ENCODE measurements around the gene PLBD1. TPM values are rescaled to one million over a fixed set of nuclear protein-coding genes. Genes with fewer than 3 reads are reported as not detected.

PLBD1 gene, protein sequence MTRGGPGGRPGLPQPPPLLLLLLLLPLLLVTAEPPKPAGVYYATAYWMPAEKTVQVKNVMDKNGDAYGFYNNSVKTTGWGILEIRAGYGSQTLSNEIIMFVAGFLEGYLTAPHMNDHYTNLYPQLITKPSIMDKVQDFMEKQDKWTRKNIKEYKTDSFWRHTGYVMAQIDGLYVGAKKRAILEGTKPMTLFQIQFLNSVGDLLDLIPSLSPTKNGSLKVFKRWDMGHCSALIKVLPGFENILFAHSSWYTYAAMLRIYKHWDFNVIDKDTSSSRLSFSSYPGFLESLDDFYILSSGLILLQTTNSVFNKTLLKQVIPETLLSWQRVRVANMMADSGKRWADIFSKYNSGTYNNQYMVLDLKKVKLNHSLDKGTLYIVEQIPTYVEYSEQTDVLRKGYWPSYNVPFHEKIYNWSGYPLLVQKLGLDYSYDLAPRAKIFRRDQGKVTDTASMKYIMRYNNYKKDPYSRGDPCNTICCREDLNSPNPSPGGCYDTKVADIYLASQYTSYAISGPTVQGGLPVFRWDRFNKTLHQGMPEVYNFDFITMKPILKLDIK
- 0.06 and 0.29 TPM in 2 replicates for total RNA-seq (2014; rRNA removed)
- polyA plus RNA-seq (2012): 0.38 TPM

DNA sequence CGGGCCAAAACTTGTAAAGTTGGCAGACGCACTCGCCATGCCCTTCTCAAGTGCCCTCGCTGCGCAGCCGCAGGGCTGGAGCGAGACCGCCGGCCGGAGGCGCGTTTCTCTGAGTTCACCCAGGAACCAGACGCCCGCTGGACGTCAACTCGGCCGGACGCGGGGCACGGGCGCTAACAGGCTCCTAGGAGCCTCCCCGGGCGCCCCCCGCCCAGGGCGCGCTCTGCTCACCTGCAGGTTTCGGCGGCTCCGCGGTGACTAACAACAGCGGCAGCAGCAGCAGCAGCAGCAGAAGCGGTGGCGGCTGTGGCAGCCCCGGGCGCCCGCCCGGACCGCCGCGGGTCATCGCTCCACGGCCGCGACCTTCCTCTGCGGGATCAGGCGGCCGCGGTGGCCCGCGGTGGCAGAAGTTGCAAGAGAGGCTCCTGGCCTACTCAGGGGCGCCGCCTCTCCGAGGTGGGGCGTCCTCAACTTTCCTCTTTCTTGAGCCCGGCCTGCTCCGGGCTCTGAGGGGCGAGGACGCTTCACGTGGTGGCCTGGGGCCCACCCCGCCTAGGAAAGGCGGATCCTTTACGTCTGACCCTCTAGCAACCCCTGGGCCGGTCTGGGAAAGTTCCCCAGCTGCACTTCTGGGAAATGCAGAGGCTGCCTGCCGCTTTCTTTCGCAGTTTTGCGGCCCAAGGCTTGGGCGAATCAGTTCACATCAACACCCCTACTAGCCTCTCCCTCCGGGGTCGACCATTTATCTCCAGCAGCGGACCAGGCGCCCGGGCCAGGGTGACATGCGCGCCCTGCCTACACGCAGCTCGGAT is at the start of gene PLBD1:
TSS of gene PLBD1 (minus strand) at position 533 of the 812 bp plus-strand sequence. CDS start at position 346, 187 bp downstream.
- DNase-seq (ENCODE audit: low read depth): no peak

DNA sequence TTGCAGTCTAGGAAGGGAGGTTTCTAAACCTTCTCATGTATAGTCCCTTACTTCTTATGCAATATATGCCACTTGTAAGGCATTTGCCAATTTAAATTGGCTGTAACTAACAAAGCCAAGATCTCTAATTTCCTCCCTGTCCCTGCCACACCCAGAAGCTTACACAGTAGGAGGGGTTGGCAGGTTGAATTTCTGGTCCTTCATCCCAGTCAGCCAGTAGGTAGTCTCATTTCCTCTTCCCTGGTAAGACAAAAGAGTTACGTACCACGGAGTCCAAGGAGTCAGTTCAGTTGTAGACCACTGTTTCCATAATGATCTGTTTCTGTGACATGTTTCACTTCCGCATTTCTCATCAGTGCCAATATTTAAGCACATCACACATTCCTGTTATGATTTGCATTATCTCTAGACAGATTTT is 47.0 kb upstream of the PLBD1 start:
- DNase-seq (ENCODE audit: low read depth): no peak

DNA sequence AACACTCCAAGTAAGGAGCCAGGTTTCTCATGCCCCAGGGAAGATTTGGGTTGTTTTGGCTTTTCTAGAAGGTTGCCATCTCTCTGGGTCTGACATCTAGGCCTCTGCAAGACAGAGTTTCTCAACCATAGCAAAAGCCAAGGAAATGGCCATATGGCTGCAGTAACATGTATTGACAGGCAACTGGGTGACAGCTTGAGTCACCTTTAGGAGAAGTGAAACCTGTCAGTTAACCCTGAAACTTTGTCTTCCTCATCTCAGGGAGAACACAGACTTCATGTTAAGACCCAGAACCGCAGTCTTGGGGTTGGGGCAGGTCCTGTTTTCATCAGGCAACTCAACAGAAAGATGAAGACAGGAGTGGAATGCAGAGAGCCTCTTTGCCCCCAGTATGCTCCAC is 46.0 kb upstream of the PLBD1 start:
- no peak for DNase-seq (ENCODE audit: low read depth)

DNA sequence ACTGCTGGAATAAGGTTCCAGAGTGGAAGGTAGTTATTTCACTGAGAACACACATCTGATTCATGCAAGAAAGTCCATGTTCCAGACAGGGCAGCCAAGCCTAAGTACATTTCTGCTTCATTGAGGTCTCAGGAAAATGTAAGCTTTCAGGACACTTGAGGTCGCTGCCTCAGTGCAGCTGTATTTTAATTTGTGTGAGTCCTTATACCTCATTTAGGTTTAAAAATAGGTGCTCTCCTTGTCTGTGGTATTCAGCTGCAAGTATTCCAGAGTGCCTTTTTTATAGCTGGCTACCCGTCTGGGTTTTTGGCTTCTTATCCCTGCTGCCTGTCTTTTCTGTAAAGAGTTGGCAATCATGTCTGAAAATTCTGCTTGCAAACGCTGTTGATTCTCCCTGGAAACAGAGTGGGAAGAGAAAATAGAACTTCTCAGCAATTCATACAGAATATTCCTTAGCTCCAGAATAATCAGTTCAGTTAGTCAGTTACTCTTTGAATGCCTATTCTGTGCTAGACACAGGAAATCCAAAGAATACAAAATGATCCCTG is 45.3 kb upstream of the PLBD1 start:
- DNase-seq (ENCODE audit: low read depth): no peak

DNA sequence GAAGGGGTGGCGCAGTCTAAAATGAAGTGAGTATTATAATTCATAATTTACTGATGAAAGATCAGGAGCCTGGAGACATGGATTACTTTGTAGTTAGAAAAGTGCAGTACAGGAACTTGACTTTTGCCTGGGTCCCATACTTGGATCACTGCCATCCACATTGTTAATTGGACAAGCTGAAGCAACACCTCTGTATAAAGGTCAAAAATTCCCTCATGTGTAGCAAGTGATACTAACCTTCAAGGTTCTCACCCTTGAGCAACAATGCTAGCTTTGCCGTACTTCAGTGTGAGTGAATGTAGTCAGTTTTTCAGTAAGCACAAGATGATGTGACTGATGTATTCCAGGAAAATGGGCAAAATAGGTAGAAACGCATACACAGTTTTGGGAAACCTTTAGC is 44.6 kb upstream of the PLBD1 start:
- no peak for DNase-seq (ENCODE audit: low read depth)

DNA sequence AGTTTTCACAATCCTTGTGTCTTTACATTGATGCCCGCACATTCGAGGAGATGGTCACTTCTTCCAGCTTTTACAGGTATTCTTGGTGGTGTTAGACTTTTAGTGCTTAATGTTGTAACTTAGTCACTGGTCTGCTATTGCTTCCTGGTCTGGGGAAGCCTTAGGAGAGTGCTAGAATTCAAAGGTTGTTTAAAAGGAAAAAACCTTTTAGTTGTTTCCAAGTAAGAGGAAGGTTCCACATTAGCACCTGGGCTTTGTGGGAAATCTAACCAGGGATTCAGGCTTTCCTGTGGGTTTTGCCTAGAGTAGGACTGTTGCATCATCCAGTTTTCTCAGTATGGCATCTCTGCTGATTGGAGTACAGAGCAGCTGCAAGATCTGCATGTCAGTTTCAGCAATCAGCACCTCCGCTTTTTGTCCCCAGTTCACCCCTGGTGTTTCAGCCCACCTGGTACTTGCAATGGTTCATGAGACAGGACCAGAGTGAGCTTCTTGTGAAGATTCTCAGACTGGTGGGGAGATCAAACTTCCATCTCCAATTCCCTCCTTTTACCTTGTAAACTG is 44.0 kb upstream of the PLBD1 start:
- DNase-seq (ENCODE audit: low read depth): no peak

DNA sequence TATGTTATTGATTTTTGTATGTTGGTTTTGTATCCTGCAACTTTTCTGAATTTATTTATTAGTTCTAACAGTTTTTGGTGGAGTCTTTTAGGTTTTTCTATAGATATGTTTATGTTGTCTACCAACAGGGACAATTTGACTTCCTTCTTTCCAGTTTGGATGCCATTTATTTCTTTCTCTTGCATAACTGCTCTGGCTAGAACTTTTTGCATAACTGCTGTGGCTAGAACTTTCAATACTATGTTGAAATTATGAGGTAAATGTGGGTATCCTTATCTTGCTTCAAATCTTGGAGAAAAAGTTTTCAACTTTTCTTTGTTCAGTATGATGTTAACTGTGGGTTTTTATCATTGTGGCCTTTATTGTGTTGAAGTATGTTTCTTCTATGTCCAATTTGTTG is 39.9 kb upstream of the PLBD1 start:
- no peak for DNase-seq (ENCODE audit: low read depth)

DNA sequence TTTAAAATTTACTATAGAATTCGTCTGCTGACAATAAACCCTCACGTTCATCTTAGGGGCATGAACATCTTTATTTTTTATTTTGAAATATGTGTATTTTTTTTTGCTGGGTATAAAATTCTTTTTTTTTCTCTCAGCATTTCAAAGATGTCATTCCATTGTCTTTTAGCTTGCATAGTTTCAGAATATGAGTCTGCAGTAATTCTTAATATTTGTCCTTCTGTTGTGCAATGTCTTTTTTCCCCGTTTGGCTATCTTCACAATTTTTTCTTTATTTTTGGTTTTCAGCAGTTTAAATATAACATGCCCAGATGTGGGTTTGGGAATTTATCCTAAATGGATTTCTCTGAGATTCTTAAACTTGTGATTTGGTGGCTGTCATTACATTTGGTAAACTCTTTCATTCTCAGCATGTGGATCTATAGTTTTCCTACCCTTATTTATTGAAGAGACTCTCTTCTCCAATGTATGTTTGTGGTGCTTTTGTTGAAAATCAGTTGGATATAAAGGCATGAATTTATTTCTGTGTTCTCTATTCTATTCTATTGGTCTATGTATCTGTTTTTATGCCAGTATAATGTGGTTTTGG is 37.8 kb upstream of the PLBD1 start:
- no peak for DNase-seq (ENCODE audit: low read depth)

DNA sequence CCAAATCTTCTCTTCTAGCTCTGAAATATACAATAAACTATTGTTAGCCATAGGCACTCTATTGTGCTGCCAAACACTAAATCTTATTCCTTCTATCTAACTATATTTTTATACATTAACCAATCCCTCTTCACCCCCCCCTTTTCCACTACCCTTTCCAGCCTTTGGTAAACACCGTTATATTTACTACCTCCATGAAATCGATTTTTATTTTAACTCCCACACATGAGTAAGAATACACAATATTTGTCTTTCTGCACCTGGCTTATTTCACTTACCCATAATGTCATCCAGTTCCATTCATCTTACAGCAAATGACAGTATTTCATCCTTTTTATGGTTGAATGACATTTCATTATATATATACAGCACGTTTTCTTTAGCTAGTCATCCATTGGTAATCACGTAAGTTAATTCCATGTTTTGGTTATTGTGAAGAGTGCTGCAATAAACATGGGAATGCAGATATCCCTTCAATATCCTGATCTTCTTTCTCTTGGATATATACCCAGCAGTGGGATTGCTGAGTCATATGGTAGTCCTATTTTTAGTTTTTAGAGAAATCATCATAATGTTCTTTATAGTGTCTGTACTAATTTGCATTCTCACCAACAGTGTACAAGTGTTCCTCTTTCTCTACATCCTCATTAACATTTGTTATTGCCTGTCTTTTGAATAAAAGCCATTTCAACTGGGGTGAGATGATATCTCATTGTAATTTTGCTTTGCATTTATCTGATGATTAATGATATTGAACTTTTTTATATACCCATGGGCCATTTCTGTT is 34.2 kb upstream of the PLBD1 start:
- DNase-seq (ENCODE audit: low read depth): no peak

DNA sequence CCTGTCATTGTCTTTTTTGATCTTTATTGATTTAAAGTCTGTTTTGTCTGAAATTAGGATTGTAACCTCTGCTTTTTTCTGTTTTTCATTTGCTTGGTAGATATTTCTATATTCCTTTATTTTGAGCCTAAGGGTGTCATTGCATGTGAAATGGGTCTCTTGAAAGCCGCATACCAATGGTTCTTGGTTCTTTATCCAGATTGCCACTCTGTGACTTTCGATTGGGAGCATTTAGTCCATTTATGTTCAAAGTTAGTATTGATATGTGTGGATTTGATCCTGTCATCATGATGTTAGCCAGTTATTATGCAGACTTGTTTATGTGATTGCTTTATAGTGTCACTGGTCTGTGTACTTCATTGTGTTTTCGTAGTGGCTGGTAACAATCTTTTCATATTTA is 29.8 kb upstream of the PLBD1 start:
- DNase-seq (ENCODE audit: low read depth): no peak

DNA sequence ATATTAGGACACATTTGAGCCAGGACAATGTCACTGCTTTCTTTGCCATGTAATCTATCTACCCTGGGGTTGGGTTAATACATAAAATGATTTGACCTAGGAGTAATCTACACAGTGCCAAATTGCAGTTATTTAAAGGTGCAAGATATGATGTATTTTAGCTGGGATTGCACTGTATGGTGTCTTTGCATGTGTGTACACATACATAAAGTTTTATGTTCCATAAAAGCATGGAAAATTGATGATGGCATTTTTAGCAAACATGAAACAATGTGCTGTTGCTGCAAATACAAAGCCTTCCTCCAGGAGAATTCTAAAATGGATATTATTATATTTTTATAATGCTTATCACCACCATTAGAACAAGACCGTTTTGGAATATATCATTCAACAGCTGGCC is 24.0 kb upstream of the PLBD1 start:
- DNase-seq (ENCODE audit: low read depth): no peak

DNA sequence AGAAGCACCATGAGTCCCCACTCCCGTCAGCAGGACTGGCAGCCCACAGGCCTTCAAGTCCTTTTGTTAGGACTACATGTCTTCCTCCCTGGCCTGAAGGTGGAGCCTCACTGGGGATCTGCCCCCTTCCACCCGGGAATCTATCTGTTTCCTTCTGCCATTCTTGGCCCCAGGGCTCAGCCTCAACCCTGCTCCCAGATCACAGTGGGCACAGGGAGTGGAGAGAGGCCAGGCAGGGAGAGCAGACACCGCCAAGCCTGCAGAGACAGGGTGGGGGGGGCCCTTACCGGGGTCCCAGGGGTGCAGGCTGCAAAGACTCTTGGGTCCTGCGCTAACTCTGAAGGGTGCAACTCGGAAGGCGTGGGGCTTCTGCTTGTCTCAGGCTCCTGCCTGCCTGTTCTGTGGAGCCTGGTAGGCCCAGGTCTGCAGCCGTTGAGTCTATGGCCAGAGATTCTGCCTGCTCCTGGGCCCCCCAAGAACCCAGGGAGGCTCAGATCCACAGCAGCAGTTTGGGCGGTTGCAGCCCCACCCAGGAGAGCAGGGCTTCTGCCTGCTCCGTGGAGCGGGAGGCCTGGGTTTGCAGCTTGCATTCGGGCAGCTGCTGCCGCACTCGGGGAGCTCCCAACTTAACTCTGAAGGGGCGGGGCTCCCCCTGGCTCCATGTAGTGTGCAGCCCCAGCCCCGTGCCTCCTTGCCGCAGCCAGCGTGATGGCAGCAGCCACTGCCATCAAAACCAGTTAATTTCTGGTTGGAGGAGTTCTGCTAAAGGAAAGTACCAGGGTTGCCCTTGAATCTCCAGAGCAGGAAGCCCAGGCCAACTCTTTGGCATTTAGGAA is 21.7 kb upstream of the PLBD1 start:
- DNase-seq (ENCODE audit: low read depth): no peak

DNA sequence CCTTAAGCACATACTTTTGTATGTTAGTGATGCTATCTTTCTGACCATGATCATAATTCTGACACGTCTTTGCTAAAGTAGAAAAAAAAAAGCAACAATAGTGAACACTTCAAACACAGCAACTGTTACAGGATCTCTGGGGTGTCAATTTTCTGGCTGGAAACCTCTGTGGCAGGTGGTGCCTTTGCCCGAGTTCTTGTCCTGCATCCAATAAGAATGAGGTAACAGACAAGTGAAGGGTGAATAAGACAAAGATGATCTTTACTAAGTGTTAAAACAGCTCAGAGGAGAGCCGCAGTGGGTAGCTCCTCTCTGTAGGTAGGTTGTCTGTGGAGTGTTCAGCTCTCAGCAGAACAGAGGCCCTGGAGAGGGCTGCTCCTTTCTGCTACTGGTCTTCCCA is 20.9 kb upstream of the PLBD1 start:
- DNase-seq (ENCODE audit: low read depth): no peak

DNA sequence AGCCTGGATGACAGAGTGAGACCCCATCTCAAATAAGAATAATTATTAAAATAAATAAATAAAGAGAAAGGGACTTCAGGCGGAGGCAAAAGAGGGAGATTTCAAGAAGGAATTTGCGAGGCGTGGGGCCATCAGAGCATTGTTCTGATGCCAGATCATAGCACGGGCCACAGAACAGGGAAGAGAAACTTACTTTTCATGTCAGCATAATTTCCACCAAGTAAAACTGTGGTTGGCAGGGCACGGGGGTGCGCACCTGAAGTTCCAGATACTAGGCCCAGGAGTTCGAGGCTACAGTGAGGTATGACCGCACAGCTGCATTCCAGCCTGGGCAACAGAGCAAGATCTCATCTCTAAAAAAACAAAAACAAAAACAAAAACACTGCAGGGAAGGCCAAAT is 11.0 kb upstream of the PLBD1 start:
- DNase-seq (ENCODE audit: low read depth): no peak

DNA sequence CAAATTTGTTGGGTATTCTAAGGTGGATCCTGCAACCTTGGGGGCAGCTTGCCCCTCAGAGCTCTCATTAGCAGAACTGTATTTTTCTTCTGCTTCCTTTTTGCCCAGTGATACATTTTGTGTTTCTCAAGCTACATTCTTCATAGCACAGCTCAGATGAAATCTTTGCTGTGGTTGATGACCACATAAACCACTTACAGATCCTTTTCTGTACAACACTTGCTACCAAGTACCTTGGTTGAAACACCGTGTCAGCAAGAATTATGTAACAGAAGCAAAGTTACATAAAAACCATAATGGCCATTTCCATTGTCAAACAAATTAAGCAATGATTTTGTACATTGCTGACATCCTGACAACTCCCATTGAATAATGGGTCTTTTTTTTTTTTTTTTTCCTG is 9.7 kb upstream of the PLBD1 start:
- DNase-seq (ENCODE audit: low read depth): peak; percentile 38

DNA sequence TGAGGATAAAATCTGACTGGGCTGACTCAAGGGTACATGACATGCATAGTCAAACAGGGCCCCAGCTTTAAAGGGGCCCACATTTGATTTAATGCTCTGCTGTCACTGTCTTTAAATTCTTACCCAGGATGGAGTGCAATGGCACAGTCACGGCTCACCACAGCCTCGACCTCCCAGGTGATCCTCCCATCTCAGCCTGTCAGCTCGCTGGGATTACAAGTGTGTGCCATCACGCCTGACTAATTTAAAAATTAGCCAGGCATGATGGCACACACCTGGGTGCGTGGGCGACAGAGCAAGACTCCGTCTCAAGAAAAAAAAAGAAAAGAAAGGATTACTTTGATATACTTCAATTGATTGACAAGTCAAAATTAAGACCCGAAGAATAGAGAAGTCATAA is 9.2 kb upstream of the PLBD1 start:
- DNase-seq (ENCODE audit: low read depth): no peak

DNA sequence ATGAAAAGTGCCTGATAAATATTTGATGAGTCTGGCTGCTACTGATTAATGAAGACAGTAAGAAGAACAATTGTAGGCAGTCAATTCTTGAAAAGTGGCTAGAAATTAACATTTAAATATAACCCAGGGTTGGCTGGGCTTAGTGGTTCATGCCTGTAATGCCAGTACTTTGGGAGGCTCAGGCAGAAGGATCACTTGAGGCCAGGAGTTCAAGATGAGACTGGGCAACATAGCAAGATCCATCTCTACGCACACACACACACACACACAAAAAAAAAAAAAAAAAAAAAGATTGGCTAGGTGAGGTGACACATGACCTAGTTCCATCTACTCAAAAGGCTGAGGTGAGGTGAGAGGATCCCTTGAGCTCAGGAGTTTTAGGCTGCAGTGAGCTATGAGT is 7.9 kb upstream of the PLBD1 start:
- no peak for DNase-seq (ENCODE audit: low read depth)

DNA sequence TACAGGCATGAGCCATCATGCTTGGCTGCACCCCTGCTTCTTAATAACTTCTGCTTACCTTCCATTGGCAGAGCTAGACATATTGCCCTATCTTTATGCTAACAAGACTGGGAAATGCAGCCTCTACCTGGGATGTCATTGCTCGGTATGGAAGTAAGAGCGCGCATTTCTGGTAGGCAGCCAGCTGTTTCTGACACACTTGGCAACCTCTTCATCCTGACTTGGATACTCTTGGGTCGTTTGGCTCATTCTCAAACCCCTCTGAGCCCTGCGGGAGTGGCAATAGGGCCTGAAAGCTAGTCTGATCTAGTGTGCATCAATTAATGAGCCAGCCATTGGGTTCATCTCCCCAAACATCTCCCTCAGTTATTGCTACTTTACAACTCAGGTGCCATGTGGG is 5.4 kb upstream of the PLBD1 start:
- no peak for DNase-seq (ENCODE audit: low read depth)

DNA sequence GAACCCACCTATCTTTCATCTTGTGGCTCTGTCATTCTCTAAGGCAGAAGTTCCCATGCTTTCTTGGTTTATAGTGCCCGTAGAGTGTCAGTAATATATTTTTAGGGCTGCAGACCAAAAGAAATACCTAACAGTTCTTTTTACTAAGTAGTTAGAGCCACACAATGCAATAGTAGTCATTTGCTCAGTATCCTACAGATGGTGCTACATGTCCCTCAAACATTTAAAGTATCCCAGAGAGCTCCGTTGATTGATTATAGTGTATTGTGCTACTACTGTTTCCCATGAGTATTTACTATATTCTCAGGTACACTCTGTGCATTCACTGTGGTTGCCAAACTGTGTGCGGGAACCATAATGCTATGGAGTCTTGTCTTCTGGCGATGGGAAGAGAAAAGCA is 4.7 kb upstream of the PLBD1 start:
- no peak for DNase-seq (ENCODE audit: low read depth)

DNA sequence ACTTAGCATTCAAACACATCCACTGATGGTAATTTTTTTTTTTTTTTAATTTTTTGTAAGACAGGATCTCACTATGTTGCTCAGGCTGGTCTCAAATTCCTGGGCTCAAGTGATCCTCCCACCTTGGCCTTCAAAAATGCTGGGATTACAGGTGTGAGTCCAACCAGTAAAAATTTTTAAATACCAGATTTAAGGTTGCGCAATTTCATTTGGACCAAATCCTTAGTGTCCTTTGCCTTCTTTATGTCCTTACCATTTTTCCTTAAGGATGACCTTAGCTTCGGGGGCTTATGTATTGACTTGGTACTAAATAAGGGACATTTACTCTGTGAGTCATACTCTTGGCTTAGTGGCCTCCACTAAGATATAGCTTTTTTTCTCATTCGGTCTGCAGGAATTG is 4.1 kb upstream of the PLBD1 start:
- DNase-seq (ENCODE audit: low read depth): no peak
